IPS DF 6.9 (cell line): ENCODE measurements around the gene GRIA4.

Experiments
- DNase-seq: peaks from one replicate; pipeline ENCODE4 v3.0.0-alpha.2; 2013; ENCODE audit warnings: low read depth, low spot score
- H3K27ac ChIP-seq: one replicate; pipeline ENCODE4 v1.5.1; 2013; ENCODE audit warnings: low read length, control low read depth
- H3K27me3 ChIP-seq: 2 replicates; pipeline ENCODE4 v1.6.1; 2013; ENCODE audit warnings: mild to moderate bottlenecking, low read length; ENCODE audit not compliant: control insufficient read depth, insufficient read depth
- H3K36me3 ChIP-seq: 2 replicates; pipeline ENCODE4 v1.6.1; 2013; ENCODE audit warnings: low read length; ENCODE audit not compliant: control insufficient read depth, insufficient read depth
- H3K4me1 ChIP-seq: 2 replicates; pipeline ENCODE4 v1.6.1; 2013; ENCODE audit warnings: low read length; ENCODE audit not compliant: control insufficient read depth, insufficient read depth
- H3K4me3 ChIP-seq: 2 replicates; pipeline ENCODE4 v1.5.1; 2013; ENCODE audit warnings: mild to moderate bottlenecking, low read length
- H3K9me3 ChIP-seq: 2 replicates; pipeline ENCODE4 v1.6.1; 2013; ENCODE audit warnings: low read length, inconsistent platforms; ENCODE audit not compliant: control insufficient read depth, insufficient read depth
- WGBS: extraction: QIAGEN DNeasy Blood & Tissue Kit; methylation state at CpG from one replicate; pipeline ENCODE4 v1.1.7; 2013; ENCODE audit warnings: mixed read lengths, missing lambda C conversion rate; ENCODE audit not compliant: insufficient read length, insufficient coverage; 5-methylcytosine and 5-hydroxymethylcytosine counted together

Gene GRIA4

GRCh38 chr11:105689631-105690030, 79.8 kb downstream of the GRIA4 start:
- no peak for DNase-seq
- Histone ChIP-seq H3K27me3 (no peaks in the 10 kb centered on the region), H3K9me3 (no peaks in the 10 kb centered on the region), H3K4me1 (no peaks in the 10 kb centered on the region), H3K4me3 (no peak overlapping the region), H3K27ac (no peak overlapping the region), H3K36me3 (no peaks in the 10 kb centered on the region)
- WGBS: no CpG with 5 or more reads among the region's 2 CpGs

GRCh38 chr11:105690467-105690866, 80.6 kb downstream of the GRIA4 start:
- Histone ChIP-seq H3K27me3 (no peaks in the 10 kb centered on the region), H3K4me3 (no peak overlapping the region), H3K36me3 (no peaks in the 10 kb centered on the region), H3K4me1 (peaks cover 1% of the 10 kb centered on the region; the same call in 1 of the 2 replicates), H3K27ac (no peak overlapping the region), H3K9me3 (no peaks in the 10 kb centered on the region)
- no CpG with 5 or more reads among the region's 1 CpG for WGBS
- DNase-seq: no peak

- no peak for DNase-seq
- no CpG with 5 or more reads among the region's 2 CpGs for WGBS
- no peak overlapping the region for H3K4me3 ChIP-seq
- no peaks in the 10 kb centered on the region for H3K9me3 ChIP-seq
- no peak overlapping the region for H3K27ac ChIP-seq
- H3K36me3 ChIP-seq: no peaks in the 10 kb centered on the region
- peaks cover 2% of the 10 kb centered on the region; the same call in 1 of the 2 replicates for H3K4me1 ChIP-seq
- no peaks in the 10 kb centered on the region for H3K27me3 ChIP-seq
Measured at GRCh38 chr11:105693075-105693759, 83.3 kb downstream of the GRIA4 start.

GRCh38 chr11:105696000-105696399, 86.1 kb downstream of the GRIA4 start:
- Histone ChIP-seq H3K9me3 (no peaks in the 10 kb centered on the region), H3K4me1 (peaks cover 2% of the 10 kb centered on the region; the same call in 1 of the 2 replicates), H3K4me3 (no peak overlapping the region), H3K27ac (no peak overlapping the region), H3K36me3 (no peaks in the 10 kb centered on the region), H3K27me3 (no peaks in the 10 kb centered on the region)
- no peak for DNase-seq
- no CpG with 5 or more reads among the region's 2 CpGs for WGBS

GRCh38 chr11:105697291-105697690, 87.4 kb downstream of the GRIA4 start:
- no CpG with 5 or more reads among the region's 1 CpG for WGBS
- H3K36me3 ChIP-seq: no peaks in the 10 kb centered on the region

GRCh38 chr11:105699203-105699602, 89.3 kb downstream of the GRIA4 start:
- H3K27ac ChIP-seq: no peak overlapping the region
- DNase-seq: no peak
- H3K4me3 ChIP-seq: no peak overlapping the region
- no peaks in the 10 kb centered on the region for H3K36me3 ChIP-seq
- H3K4me1 ChIP-seq: peaks cover 2% of the 10 kb centered on the region; the same call in 1 of the 2 replicates
- no CpG with 5 or more reads among the region's 3 CpGs for WGBS
- H3K27me3 ChIP-seq: no peaks in the 10 kb centered on the region
- H3K9me3 ChIP-seq: no peaks in the 10 kb centered on the region

More at GRCh38 chr11:105697291-105697690, 87.4 kb downstream of the GRIA4 start:
- Histone ChIP-seq H3K27ac (no peak overlapping the region), H3K9me3 (no peaks in the 10 kb centered on the region), H3K27me3 (no peaks in the 10 kb centered on the region), H3K4me3 (no peak overlapping the region), H3K4me1 (peaks cover 2% of the 10 kb centered on the region; the same call in 1 of the 2 replicates)
- DNase-seq: no peak

- Histone ChIP-seq H3K4me1 (peaks cover 2% of the 10 kb centered on the region; the same call in 1 of the 2 replicates), H3K27ac (no peak overlapping the region), H3K4me3 (no peak overlapping the region), H3K9me3 (no peaks in the 10 kb centered on the region), H3K27me3 (no peaks in the 10 kb centered on the region), H3K36me3 (no peaks in the 10 kb centered on the region)
- DNase-seq: no peak
Measured at GRCh38 chr11:105700271-105700670, 90.4 kb downstream of the GRIA4 start.

GRCh38 chr11:105701098-105701497, 91.2 kb downstream of the GRIA4 start:
- Histone ChIP-seq H3K36me3 (no peaks in the 10 kb centered on the region), H3K4me1 (0 out of 2 replicates have a peak, but pooled peaks cover 1% of the 10 kb centered on the region), H3K27ac (no peak overlapping the region), H3K9me3 (no peaks in the 10 kb centered on the region), H3K27me3 (no peaks in the 10 kb centered on the region), H3K4me3 (no peak overlapping the region)
- WGBS: no CpG with 5 or more reads among the region's 3 CpGs
- no peak for DNase-seq

GRCh38 chr11:105705786-105706530, 96.1 kb downstream of the GRIA4 start:
- no peak for DNase-seq
- Histone ChIP-seq H3K9me3 (no peaks in the 10 kb centered on the region), H3K4me3 (no peak overlapping the region), H3K4me1 (no peaks in the 10 kb centered on the region), H3K36me3 (no peaks in the 10 kb centered on the region), H3K27ac (no peak overlapping the region), H3K27me3 (no peaks in the 10 kb centered on the region)
- WGBS: no CpG with 5 or more reads among the region's 2 CpGs

GRCh38 chr11:105713106-105713505, 103.2 kb downstream of the GRIA4 start:
- Histone ChIP-seq H3K4me1 (no peaks in the 10 kb centered on the region), H3K36me3 (no peaks in the 10 kb centered on the region), H3K9me3 (no peaks in the 10 kb centered on the region), H3K27ac (no peak overlapping the region), H3K27me3 (no peaks in the 10 kb centered on the region), H3K4me3 (no peak overlapping the region)
- no CpG with 5 or more reads among the region's 5 CpGs for WGBS
- DNase-seq: no peak
